Gastroesophageal sphincter (tissue), 4 donors: ENCODE results near the gene YLPM1. TPM values are rescaled to one million over a fixed set of nuclear protein-coding genes. Genes with fewer than 3 reads are reported as not detected.

Source experiments
- ATAC-seq: fragments of 150-250 bp; one replicate; pipeline ENCODE4 v1.9.1; 2016; ENCODE audit warnings: mild to moderate bottlenecking, moderate library complexity
- H3K27ac ChIP-seq, 4 donors: fragments of 200-600 bp; sonication (generic) in 3 of 4; 1 replicate in 3 of 4; 2 replicates in 1 of 4; pipeline ENCODE4 v1.5.1; 2016 to 2019
- H3K27me3 ChIP-seq: fragments of 200-600 bp; sonication (generic); one replicate; pipeline ENCODE4 v1.5.1; 2019
- H3K36me3 ChIP-seq, 2 donors: fragments of 200-600 bp; sonication (generic); one replicate each; pipeline ENCODE4 v1.5.1; 2019; ENCODE audit warnings: control low read depth in 1 of 2
- H3K4me1 ChIP-seq, 3 donors: fragments of 200-600 bp; sonication (generic); 1 replicate in 2 of 3; 2 replicates in 1 of 3; pipeline ENCODE4 v1.5.1; 2016 to 2019; ENCODE audit warnings: control low read depth in 2 of 3
- H3K4me3 ChIP-seq, 2 donors: fragments of 200-600 bp; sonication (generic); one replicate each; pipeline ENCODE4 v1.5.1; 2019; ENCODE audit warnings: mild to moderate bottlenecking in 1 of 2, moderate library complexity in 1 of 2
- H3K9me3 ChIP-seq, 3 donors: fragments of 200-600 bp; sonication (generic); one replicate each; pipeline ENCODE4 v1.5.1; 2017 to 2019; ENCODE audit warnings: control low read depth in 2 of 3
- EP300 ChIP-seq: sonication (generic); formaldehyde crosslinking; IDR thresholded peaks from one replicate; pipeline ENCODE4 v1.6.1; 2017; ENCODE audit warnings: antibody characterized with exemption, mild to moderate bottlenecking
- POLR2A ChIP-seq, 2 donors: fragments of 450-650 bp; IDR thresholded peaks; one replicate each; pipeline ENCODE4 v1.6.1; 2017; ENCODE audit warnings: antibody characterized with exemption in 2 of 2, mild to moderate bottlenecking in 2 of 2, moderate library complexity in 1 of 2
- POLR2AphosphoS5 ChIP-seq: sonication (generic); formaldehyde crosslinking; IDR thresholded peaks from one replicate; pipeline ENCODE4 v1.6.1; 2017; ENCODE audit warnings: antibody characterized with exemption
- WGBS, 2 donors: methylation state at CpG; one replicate each; pipeline ENCODE4 v1.1.5; 2018; ENCODE audit warnings: low coverage in 1 of 2; 5-methylcytosine and 5-hydroxymethylcytosine counted together
- total RNA-seq, 4 donors: library from RNA; depleted of rRNA; stranded (reverse); fragments of >200 nt; gene quantifications; one replicate each; pipeline ENCODE4 v1.1.0, GENCODE V29; 2016
- TF ChIP-seq, protein P1 (sequence below), 4 experiments: fragments of 200-600 bp in 2 of 4; fragments of 450-650 bp in 2 of 4; sonication (generic) in 1 of 4; IDR thresholded peaks; one replicate each; pipeline ENCODE4 v1.5.1; 2017 to 2019; ENCODE audit warnings: antibody characterized with exemption in 4 of 4, mild to moderate bottlenecking in 2 of 4, moderate library complexity in 2 of 4

The YLPM1 gene
- total RNA-seq, 4 donors from 2014 or later = 23.3 to 54.8 (median 44.7) TPM

DNA sequence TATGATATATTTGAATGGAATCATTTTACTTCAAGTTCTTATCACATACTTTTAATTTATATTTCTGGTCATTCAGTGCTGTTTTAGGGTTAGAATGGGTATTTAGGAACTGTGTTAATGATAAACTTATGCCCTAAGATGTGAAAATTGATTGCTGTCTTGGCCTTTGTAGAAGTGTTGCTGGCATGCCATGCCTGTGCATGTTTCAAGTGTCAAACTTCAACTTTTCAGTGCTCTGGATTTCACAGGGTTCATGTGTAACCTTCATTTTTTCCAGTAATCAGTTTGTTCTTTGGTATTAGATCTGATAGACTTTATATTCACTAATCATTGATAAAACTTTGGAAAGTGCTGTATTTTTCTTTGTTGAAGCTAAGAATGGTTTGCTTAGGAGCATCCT lies 36.6 kb downstream of the YLPM1 start:
- TF ChIP-seq POLR2AphosphoS5 = no peak
- TF ChIP-seq, protein P1, sequence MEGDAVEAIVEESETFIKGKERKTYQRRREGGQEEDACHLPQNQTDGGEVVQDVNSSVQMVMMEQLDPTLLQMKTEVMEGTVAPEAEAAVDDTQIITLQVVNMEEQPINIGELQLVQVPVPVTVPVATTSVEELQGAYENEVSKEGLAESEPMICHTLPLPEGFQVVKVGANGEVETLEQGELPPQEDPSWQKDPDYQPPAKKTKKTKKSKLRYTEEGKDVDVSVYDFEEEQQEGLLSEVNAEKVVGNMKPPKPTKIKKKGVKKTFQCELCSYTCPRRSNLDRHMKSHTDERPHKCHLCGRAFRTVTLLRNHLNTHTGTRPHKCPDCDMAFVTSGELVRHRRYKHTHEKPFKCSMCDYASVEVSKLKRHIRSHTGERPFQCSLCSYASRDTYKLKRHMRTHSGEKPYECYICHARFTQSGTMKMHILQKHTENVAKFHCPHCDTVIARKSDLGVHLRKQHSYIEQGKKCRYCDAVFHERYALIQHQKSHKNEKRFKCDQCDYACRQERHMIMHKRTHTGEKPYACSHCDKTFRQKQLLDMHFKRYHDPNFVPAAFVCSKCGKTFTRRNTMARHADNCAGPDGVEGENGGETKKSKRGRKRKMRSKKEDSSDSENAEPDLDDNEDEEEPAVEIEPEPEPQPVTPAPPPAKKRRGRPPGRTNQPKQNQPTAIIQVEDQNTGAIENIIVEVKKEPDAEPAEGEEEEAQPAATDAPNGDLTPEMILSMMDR (IDR thresholded peaks at IDR 0.05) = no peak
- no peak overlapping the region for H3K4me3 ChIP-seq
- H3K9me3 ChIP-seq = no peaks in the 10 kb centered on the region
- no peak overlapping the region for H3K27ac ChIP-seq
- no peaks in the 10 kb centered on the region for H3K27me3 ChIP-seq
- H3K36me3 ChIP-seq = peaks cover 0 to 56% of the 10 kb centered on the region in 2 donors
- no peak for ATAC-seq
- H3K4me1 ChIP-seq = no peaks in the 10 kb centered on the region

DNA sequence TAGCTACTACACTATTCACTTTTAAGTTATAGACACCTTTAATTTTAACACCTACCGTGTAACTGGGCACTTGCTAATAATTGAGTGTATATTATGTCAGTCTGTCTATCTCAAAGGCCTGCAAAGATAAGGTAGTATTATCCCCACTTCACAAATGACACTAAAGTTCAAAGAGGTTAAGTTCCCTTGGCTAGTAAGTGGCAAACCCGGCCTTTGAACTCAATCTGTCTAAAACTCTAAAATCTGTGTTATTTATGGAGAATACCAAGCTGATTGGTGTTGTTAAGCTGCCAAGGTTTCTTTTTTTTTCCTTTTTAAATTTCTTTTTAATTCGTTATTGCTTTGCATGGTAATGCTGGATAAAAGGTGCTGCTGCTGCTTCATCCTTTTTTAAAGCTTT lies 37.7 kb downstream of the YLPM1 start:
- Histone ChIP-seq H3K27me3 (no peaks in the 10 kb centered on the region), H3K36me3 (peaks cover 0 to 65% of the 10 kb centered on the region in 2 donors), H3K27ac (no peak overlapping the region), H3K4me3 (no peak overlapping the region), H3K4me1 (no peaks in the 10 kb centered on the region), H3K9me3 (no peaks in the 10 kb centered on the region)
- TF ChIP-seq POLR2A (IDR thresholded peaks at IDR 0.05) = no peak
- TF ChIP-seq, protein P1 (IDR thresholded peaks at IDR 0.05) = no peak
- no peak for TF ChIP-seq POLR2AphosphoS5
- TF ChIP-seq EP300 = no peak
- ATAC-seq = no peak
- WGBS, 2 donors = 76 to 79% methylated on average over 3 of the region's 3 CpGs

DNA sequence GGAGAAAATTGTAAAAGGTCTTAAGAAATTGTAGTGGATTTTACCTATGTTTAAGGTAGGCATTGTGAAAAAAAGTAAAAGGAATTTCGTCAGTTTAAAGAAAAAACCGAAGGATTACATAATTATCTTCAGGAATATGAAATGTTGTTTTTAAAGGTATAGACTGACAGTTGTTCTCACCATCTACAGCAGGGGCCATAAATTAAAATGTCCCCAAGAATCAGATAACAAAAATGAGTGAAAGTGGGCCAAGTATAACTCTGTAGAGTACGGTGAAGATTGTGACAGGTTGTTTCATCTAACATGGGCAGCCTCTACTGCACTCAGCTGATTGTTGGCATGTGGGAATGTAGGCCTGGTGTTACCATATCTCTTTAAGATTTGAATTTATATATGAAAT lies 38.3 kb downstream of the YLPM1 start:
- Histone ChIP-seq H3K4me3 (no peak overlapping the region), H3K27me3 (no peaks in the 10 kb centered on the region), H3K9me3 (no peaks in the 10 kb centered on the region), H3K4me1 (no peaks in the 10 kb centered on the region), H3K27ac (no peak overlapping the region), H3K36me3 (peaks cover 0 to 65% of the 10 kb centered on the region in 2 donors)
- 74 to 86% methylated on average over 3 of the region's 3 CpGs for WGBS, 2 donors
- TF ChIP-seq, protein P1 (IDR thresholded peaks at IDR 0.05) = no peak
- TF ChIP-seq POLR2A (IDR thresholded peaks at IDR 0.05) = no peak
- TF ChIP-seq POLR2AphosphoS5 = no peak
- TF ChIP-seq EP300 = no peak
- no peak for ATAC-seq

DNA sequence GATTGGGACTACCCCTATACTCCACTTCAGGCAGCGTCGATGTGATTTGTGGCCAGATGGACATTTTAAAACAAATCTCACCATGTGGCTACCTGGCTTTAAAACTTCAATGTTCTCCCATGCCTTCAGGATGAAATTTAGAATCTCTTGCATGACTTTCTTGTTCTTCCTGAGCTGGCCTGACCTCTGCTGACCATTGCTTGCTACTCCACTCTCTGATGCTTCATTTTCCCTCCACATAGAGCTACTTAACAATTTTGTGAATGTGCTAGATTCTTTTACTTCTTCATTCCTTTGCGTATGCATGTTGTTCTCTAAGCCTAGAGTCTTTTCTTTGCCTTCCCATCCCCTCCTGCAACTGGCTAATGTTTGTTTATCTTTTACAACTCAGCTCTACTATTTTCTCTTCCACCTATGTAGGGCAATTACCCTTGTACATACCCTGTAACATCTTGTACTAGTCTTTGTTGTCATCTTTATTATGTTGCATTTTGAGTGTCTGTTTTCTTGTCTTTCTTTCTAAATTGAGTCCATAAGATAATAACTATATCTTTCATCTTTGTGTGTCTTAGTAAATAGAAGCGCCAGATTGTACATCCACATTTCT lies 41.2 kb downstream of the YLPM1 start:
- H3K27me3 ChIP-seq = no peaks in the 10 kb centered on the region
- H3K27ac ChIP-seq = no peak overlapping the region
- H3K9me3 ChIP-seq = no peaks in the 10 kb centered on the region
- H3K36me3 ChIP-seq = peaks cover under 1 to 67% of the 10 kb centered on the region in 2 donors
- no peak for ATAC-seq
- no peak for TF ChIP-seq POLR2AphosphoS5
- TF ChIP-seq, protein P1 (IDR thresholded peaks at IDR 0.05) = peak in 2 of 4 experiments; percentile 33 to 41
- H3K4me1 ChIP-seq = no peaks in the 10 kb centered on the region
- H3K4me3 ChIP-seq = no peak overlapping the region
- 82 to 88% methylated on average over 2 to 4 of the region's 4 CpGs for WGBS, 2 donors

DNA sequence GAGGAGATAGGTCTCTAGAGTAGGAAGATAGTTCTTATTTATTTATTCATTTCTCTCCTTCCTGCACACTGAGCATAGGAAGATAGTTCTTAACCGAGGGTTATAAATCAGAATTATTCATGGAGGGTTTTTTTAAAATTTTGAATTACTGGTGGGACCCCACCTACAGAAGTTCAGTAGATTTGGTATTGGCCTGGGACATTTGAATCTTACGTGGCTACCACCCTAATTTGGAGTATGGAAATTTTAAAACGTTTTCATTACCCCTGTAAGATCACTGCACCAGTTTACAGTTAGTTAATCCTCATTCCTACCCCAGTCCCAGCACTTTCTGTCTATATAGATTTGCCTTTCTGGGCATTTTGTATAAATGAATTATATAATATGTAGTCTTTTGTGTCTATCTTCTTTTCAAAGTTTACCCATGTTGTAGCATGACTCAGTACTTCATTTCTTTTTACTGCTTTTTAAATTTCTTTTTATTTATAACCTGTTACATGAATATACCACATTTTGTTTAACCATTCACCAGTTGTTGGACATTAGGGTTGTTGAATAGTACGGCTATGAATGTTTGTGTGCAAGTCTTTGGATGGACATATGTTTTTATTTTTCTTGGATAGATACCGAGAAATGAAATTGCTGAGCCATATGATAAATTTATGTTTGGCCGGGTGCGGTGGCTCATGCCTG lies 44.9 kb downstream of the YLPM1 start:
- H3K27me3 ChIP-seq = no peaks in the 10 kb centered on the region
- H3K9me3 ChIP-seq = no peaks in the 10 kb centered on the region
- H3K4me3 ChIP-seq = no peak overlapping the region
- H3K4me1 ChIP-seq = no peaks in the 10 kb centered on the region
- WGBS, 2 donors = 81 to 89% methylated on average over 7 of the region's 7 CpGs
- no peak for ATAC-seq
- H3K27ac ChIP-seq = no peak overlapping the region
- peaks cover 15 to 91% of the 10 kb centered on the region in 2 donors for H3K36me3 ChIP-seq
- TF ChIP-seq EP300 = no peak
- TF ChIP-seq, protein P1 (IDR thresholded peaks at IDR 0.05) = no peak
- no peak for TF ChIP-seq POLR2AphosphoS5
- TF ChIP-seq POLR2A (IDR thresholded peaks at IDR 0.05) = no peak
